ENCODE results near the gene CIDEA.

DNA sequence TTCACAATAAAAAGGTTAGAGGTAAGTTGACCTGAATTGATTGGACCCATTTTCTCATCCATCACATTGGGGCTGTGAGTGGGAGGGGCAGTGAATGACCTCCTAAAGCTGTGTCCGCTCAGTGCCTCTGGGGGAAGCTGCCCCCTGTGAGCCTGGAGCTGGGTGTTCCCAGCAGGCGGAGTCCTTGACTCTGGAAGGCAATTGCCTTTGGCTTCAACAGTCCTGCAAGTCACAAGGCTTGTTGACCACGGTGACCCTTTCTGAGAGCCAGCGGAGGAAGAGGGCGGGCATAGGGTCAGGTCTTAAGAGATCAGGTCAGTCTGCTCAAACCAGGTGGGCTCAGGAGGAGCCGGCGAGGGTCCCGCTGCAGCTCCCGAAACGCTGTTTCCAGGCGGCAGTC, 1.1 kb upstream of the CIDEA start:
- TF ChIP-seq, protein P1, sequence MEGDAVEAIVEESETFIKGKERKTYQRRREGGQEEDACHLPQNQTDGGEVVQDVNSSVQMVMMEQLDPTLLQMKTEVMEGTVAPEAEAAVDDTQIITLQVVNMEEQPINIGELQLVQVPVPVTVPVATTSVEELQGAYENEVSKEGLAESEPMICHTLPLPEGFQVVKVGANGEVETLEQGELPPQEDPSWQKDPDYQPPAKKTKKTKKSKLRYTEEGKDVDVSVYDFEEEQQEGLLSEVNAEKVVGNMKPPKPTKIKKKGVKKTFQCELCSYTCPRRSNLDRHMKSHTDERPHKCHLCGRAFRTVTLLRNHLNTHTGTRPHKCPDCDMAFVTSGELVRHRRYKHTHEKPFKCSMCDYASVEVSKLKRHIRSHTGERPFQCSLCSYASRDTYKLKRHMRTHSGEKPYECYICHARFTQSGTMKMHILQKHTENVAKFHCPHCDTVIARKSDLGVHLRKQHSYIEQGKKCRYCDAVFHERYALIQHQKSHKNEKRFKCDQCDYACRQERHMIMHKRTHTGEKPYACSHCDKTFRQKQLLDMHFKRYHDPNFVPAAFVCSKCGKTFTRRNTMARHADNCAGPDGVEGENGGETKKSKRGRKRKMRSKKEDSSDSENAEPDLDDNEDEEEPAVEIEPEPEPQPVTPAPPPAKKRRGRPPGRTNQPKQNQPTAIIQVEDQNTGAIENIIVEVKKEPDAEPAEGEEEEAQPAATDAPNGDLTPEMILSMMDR (IDR thresholded peaks at IDR 0.05) = no peak
- no peak for TF ChIP-seq POLR2A (IDR thresholded peaks at IDR 0.05)
- no peak for TF ChIP-seq POLR2AphosphoS5 (IDR thresholded peaks at IDR 0.05)
- TF ChIP-seq EP300 (IDR thresholded peaks at IDR 0.05) = no peak

All from stomach (tissue), 4 donors.